Type B pancreatic cell (in vitro differentiated cells): ENCODE results near the gene ARHGEF28. TPM values are rescaled to one million over a fixed set of nuclear protein-coding genes. Genes with fewer than 3 reads are reported as not detected.

Experiments used
- DNase-seq: peaks from one replicate; pipeline ENCODE4 v3.0.0; 2021; ENCODE audit warnings: mixed read lengths; ENCODE audit not compliant: unreplicated experiment; ENCODE audit errors: extremely low spot score
- H3K27ac Mint-ChIP-seq: 2 replicates; pipeline ENCODE4 v1.8.0; 2021; ENCODE audit warnings: mild to moderate bottlenecking, mixed read lengths
- H3K27me3 Mint-ChIP-seq: 2 replicates; pipeline ENCODE4 v1.8.0; 2021; ENCODE audit warnings: mixed read lengths
- H3K36me3 Mint-ChIP-seq: 2 replicates; pipeline ENCODE4 v1.8.0; 2021; ENCODE audit warnings: mixed read lengths
- H3K4me1 Mint-ChIP-seq: one replicate; pipeline ENCODE4 v1.8.0; 2021; ENCODE audit warnings: mixed read lengths; ENCODE audit not compliant: unreplicated experiment
- H3K4me3 Mint-ChIP-seq: 2 replicates; pipeline ENCODE4 v1.8.0; 2021; ENCODE audit warnings: mild to moderate bottlenecking, mixed read lengths
- H3K9me3 Mint-ChIP-seq: 2 replicates; pipeline ENCODE4 v1.8.0; 2021; ENCODE audit warnings: mixed read lengths
- CTCF ChIP-seq: fragments of 200-600 bp; sonication (generic); conservative IDR thresholded peaks from 2 replicates; pipeline ENCODE4 v1.5.0; 2021; ENCODE audit warnings: antibody characterized with exemption, mild to moderate bottlenecking
- total RNA-seq: library from RNA; stranded (reverse); gene quantifications from 2 replicates; pipeline ENCODE4 v1.2.1, GENCODE V29; 2021; ENCODE audit warnings: low replicate concordance

The ARHGEF28 gene
- total RNA-seq, 1 donor from 2014 or later = 24.9 TPM

- Mint-ChIP-seq H3K27me3 (no peaks in the 10 kb centered on the region), H3K4me3 (no peak overlapping the region), H3K4me1 (no peaks in the 10 kb centered on the region), H3K27ac (no peak overlapping the region), H3K36me3 (peaks cover 2% of the 10 kb centered on the region), H3K9me3 (no peaks in the 10 kb centered on the region)
- DNase-seq = no peak
- TF ChIP-seq CTCF = no peak
Observed at GRCh38 chr5:73830646-73831045, 204.7 kb downstream of the ARHGEF28 start.

- Mint-ChIP-seq H3K27ac (no peak overlapping the region), H3K4me3 (no peak overlapping the region), H3K27me3 (no peaks in the 10 kb centered on the region), H3K36me3 (peaks cover 6% of the 10 kb centered on the region), H3K4me1 (no peaks in the 10 kb centered on the region), H3K9me3 (no peaks in the 10 kb centered on the region)
- DNase-seq = no peak
- TF ChIP-seq CTCF = no peak
Observed at GRCh38 chr5:73831066-73831465, 205.1 kb downstream of the ARHGEF28 start.

GRCh38 chr5:73834693-73835092 lies 208.7 kb downstream of the ARHGEF28 start:
- no peak overlapping the region for H3K27ac Mint-ChIP-seq
- H3K9me3 Mint-ChIP-seq = peaks cover 3% of the 10 kb centered on the region
- no peak for TF ChIP-seq CTCF
- H3K27me3 Mint-ChIP-seq = no peaks in the 10 kb centered on the region
- H3K36me3 Mint-ChIP-seq = peaks cover 16% of the 10 kb centered on the region
- H3K4me1 Mint-ChIP-seq = peaks cover 3% of the 10 kb centered on the region
- DNase-seq = no peak
- no peak overlapping the region for H3K4me3 Mint-ChIP-seq

GRCh38 chr5:73835726-73836125 lies 209.7 kb downstream of the ARHGEF28 start:
- no peaks in the 10 kb centered on the region for H3K27me3 Mint-ChIP-seq
- no peak overlapping the region for H3K27ac Mint-ChIP-seq
- DNase-seq = no peak
- peaks cover 3% of the 10 kb centered on the region for H3K9me3 Mint-ChIP-seq
- peaks cover 3% of the 10 kb centered on the region for H3K4me1 Mint-ChIP-seq
- H3K4me3 Mint-ChIP-seq = no peak overlapping the region
- no peak for TF ChIP-seq CTCF
- peaks cover 16% of the 10 kb centered on the region for H3K36me3 Mint-ChIP-seq

GRCh38 chr5:73836607-73837006 lies 210.6 kb downstream of the ARHGEF28 start:
- DNase-seq = no peak
- peaks cover 3% of the 10 kb centered on the region for H3K4me1 Mint-ChIP-seq
- H3K4me3 Mint-ChIP-seq = no peak overlapping the region
- no peaks in the 10 kb centered on the region for H3K27me3 Mint-ChIP-seq
- H3K27ac Mint-ChIP-seq = no peak overlapping the region
- TF ChIP-seq CTCF = no peak
- H3K36me3 Mint-ChIP-seq = peaks cover 16% of the 10 kb centered on the region
- peaks cover 3% of the 10 kb centered on the region for H3K9me3 Mint-ChIP-seq

- no peak for DNase-seq
- Mint-ChIP-seq H3K4me3 (peak overlapping the region; percentile 50), H3K27ac (peak overlapping the region; percentile 79), H3K4me1 (peaks cover 3% of the 10 kb centered on the region), H3K9me3 (peaks cover 3% of the 10 kb centered on the region), H3K27me3 (no peaks in the 10 kb centered on the region), H3K36me3 (peaks cover 16% of the 10 kb centered on the region)
- no peak for TF ChIP-seq CTCF
Observed at GRCh38 chr5:73838901-73839300, 212.9 kb downstream of the ARHGEF28 start.
